Measurements from ENCODE around the gene RHBDF2.

Gene RHBDF2

GRCh38 chr17:76501827-76502307, 644 bp upstream of the RHBDF2 start:
- Histone ChIP-seq H3K9me3 (replicated peaks; ENCODE audit: insufficient read depth, low read length) (no peaks in the 10 kb centered on the region), H3K9ac (ENCODE audit: low read length) (peak overlapping the region; percentile 49; the same call in 1 of the 2 replicates), H3K4me1 (ENCODE audit: low read length) (peaks cover 39% of the 10 kb centered on the region), H3K27me3 (replicated peaks; ENCODE audit: insufficient read depth, low read length) (no peaks in the 10 kb centered on the region), H3K4me3 (ENCODE audit: low read length) (peak overlapping the region; percentile 62), H3K9me2 (replicated peaks; ENCODE audit: insufficient read depth, low read length) (no peaks in the 10 kb centered on the region), H3F3A (ENCODE audit: insufficient read depth, low read length) (no peaks in the 10 kb centered on the region), H3K27ac (ENCODE audit: low read length) (peak overlapping the region; percentile 41; the same call in 1 of the 2 replicates), H3K36me3 (replicated peaks; ENCODE audit: insufficient read depth, low read length) (no peaks in the 10 kb centered on the region), H4K20me1 (ENCODE audit: insufficient read depth, low read length) (no peaks in the 10 kb centered on the region), H2AFZ (ENCODE audit: low read length) (peak overlapping the region; percentile 91), H3K79me2 (ENCODE audit: low read length) (peaks cover 43% of the 10 kb centered on the region), H3K4me2 (ENCODE audit: low read depth, low read length) (peak overlapping the region; percentile 91)
- no peak for DNase-seq
- TF ChIP-seq EZH2 (optimal IDR thresholded peaks at IDR 0.05; ENCODE audit: low read depth, low read length), result no peak
- TF ChIP-seq CTCF (IDR thresholded peaks at IDR 0.05; ENCODE audit: low read length), result no peak
- no peak for TF ChIP-seq EZH2phosphoT487 (IDR thresholded peaks at IDR 0.05; ENCODE audit: low read length)

GRCh38 chr17:76500747-76501017, 541 bp downstream of the RHBDF2 start:
- no peak for DNase-seq
- peak overlapping the region; percentile 48 for H2AFZ ChIP-seq (ENCODE audit: low read length)
- no peaks in the 10 kb centered on the region for H3K9me3 ChIP-seq (replicated peaks; ENCODE audit: insufficient read depth, low read length)
- H3K4me3 ChIP-seq (ENCODE audit: low read length), result peak overlapping the region; percentile 82
- peak overlapping the region; percentile 92 for H3K9ac ChIP-seq (ENCODE audit: low read length)
- H3K27me3 ChIP-seq (replicated peaks; ENCODE audit: insufficient read depth, low read length), result no peaks in the 10 kb centered on the region
- no peaks in the 10 kb centered on the region for H4K20me1 ChIP-seq (ENCODE audit: insufficient read depth, low read length)
- TF ChIP-seq EZH2 (optimal IDR thresholded peaks at IDR 0.05; ENCODE audit: low read depth, low read length) (no peak), CTCF (IDR thresholded peaks at IDR 0.05; ENCODE audit: low read length) (no peak), EZH2phosphoT487 (IDR thresholded peaks at IDR 0.05; ENCODE audit: low read length) (no peak)
- H3K27ac ChIP-seq (ENCODE audit: low read length), result peak overlapping the region; percentile 44; the same call in 1 of the 2 replicates
- H3K79me2 ChIP-seq (ENCODE audit: low read length), result peaks cover 53% of the 10 kb centered on the region
- peaks cover 35% of the 10 kb centered on the region for H3K4me1 ChIP-seq (ENCODE audit: low read length)
- H3K36me3 ChIP-seq (replicated peaks; ENCODE audit: insufficient read depth, low read length), result no peaks in the 10 kb centered on the region
- H3K9me2 ChIP-seq (replicated peaks; ENCODE audit: insufficient read depth, low read length), result no peaks in the 10 kb centered on the region
- no peaks in the 10 kb centered on the region for H3F3A ChIP-seq (ENCODE audit: insufficient read depth, low read length)
- H3K4me2 ChIP-seq (ENCODE audit: low read depth, low read length), result peak overlapping the region; percentile 81

GRCh38 chr17:76500074-76500746, 1.0 kb downstream of the RHBDF2 start:
- H3K36me3 ChIP-seq (replicated peaks; ENCODE audit: insufficient read depth, low read length), result no peaks in the 10 kb centered on the region
- no peaks in the 10 kb centered on the region for H3F3A ChIP-seq (ENCODE audit: insufficient read depth, low read length)
- TF ChIP-seq CTCF (IDR thresholded peaks at IDR 0.05; ENCODE audit: low read length), result no peak
- TF ChIP-seq EZH2phosphoT487 (IDR thresholded peaks at IDR 0.05; ENCODE audit: low read length), result no peak
- TF ChIP-seq EZH2 (optimal IDR thresholded peaks at IDR 0.05; ENCODE audit: low read depth, low read length), result no peak
- peaks cover 58% of the 10 kb centered on the region for H3K79me2 ChIP-seq (ENCODE audit: low read length)
- no peak overlapping the region for H2AFZ ChIP-seq (ENCODE audit: low read length)
- H3K4me3 ChIP-seq (ENCODE audit: low read length), result peak overlapping the region; percentile 82
- H3K9ac ChIP-seq (ENCODE audit: low read length), result peak overlapping the region; percentile 92
- no peaks in the 10 kb centered on the region for H3K9me2 ChIP-seq (replicated peaks; ENCODE audit: insufficient read depth, low read length)
- no peaks in the 10 kb centered on the region for H4K20me1 ChIP-seq (ENCODE audit: insufficient read depth, low read length)
- no peak for DNase-seq
- no peaks in the 10 kb centered on the region for H3K27me3 ChIP-seq (replicated peaks; ENCODE audit: insufficient read depth, low read length)
- H3K4me2 ChIP-seq (ENCODE audit: low read depth, low read length), result peak overlapping the region; percentile 81
- peaks cover 40% of the 10 kb centered on the region for H3K4me1 ChIP-seq (ENCODE audit: low read length)
- H3K27ac ChIP-seq (ENCODE audit: low read length), result peak overlapping the region; percentile 44; the same call in 1 of the 2 replicates
- H3K9me3 ChIP-seq (replicated peaks; ENCODE audit: insufficient read depth, low read length), result no peaks in the 10 kb centered on the region

All from MM.1S (cell line).